PC-3 (cell line): ENCODE results near the gene ANKRD37. TPM values are rescaled to one million over a fixed set of nuclear protein-coding genes. Genes with fewer than 3 reads are reported as not detected.

Experiments used
- ATAC-seq: fragments of 200-7000 bp; cut with Tn5 transposase; 2 replicates; pipeline ENCODE4 v1.9.1; 2020; ENCODE audit warnings: mild to moderate bottlenecking, moderate library complexity
- Bru-seq: library from RNA; stranded (reverse); fragments of 400-500 nt; gene quantifications from one replicate; lab custom pipeline; 2021; lab: Mats Ljungman, UMichigan
- BruChase-seq, 2 experiments: library from RNA; stranded (reverse); fragments of 400-500 nt; gene quantifications; one replicate each; lab custom pipeline; 2021; lab: Mats Ljungman, UMichigan
- BruUV-seq: library from RNA; stranded (reverse); fragments of 400-500 nt; replicated peaks from 2 replicates; lab custom pipeline; 2021; lab: Mats Ljungman, UMichigan
- CTCF ChIA-PET: fragments of 300-600 bp; sonication (Branson Sonifier 250); formaldehyde crosslinking; loops from one replicate; lab custom pipeline; 2022; ENCODE audit warnings: antibody characterized with exemption; lab: Charles Lee
- POLR2A ChIA-PET: fragments of 300-600 bp; sonication (Branson Sonifier 250); formaldehyde crosslinking; loops from one replicate; lab custom pipeline; 2022; ENCODE audit warnings: antibody characterized with exemption; ENCODE audit not compliant: unreplicated experiment; lab: Charles Lee
- DNase-seq: peaks from one replicate; pipeline ENCODE4 v3.0.0-alpha.2; 2015
- H2AFZ ChIP-seq: fragments of 300-600 bp; sonication (generic); 2 replicates; pipeline ENCODE4 v1.6.0; 2016; ENCODE audit warnings: antibody characterized with exemption, low read length
- H3F3A ChIP-seq: fragments of 300-600 bp; sonication (generic); one replicate; pipeline ENCODE4 v1.6.0; 2017; ENCODE audit warnings: antibody characterized with exemption, low read length, control low read depth, mild to moderate bottlenecking; ENCODE audit not compliant: unreplicated experiment
- H3K27ac ChIP-seq: fragments of 300-600 bp; sonication (generic); 2 replicates; pipeline ENCODE4 v1.5.1; 2016; ENCODE audit warnings: mild to moderate bottlenecking, low read length
- H3K27me3 ChIP-seq: fragments of 300-600 bp; sonication (generic); 2 replicates; pipeline ENCODE4 v1.6.1; 2016; ENCODE audit warnings: low read length, mixed read lengths
- H3K36me3 ChIP-seq: fragments of 300-600 bp; sonication (generic); 2 replicates; pipeline ENCODE4 v1.6.1; 2016; ENCODE audit warnings: low read depth, mixed run types, low read length, mixed read lengths
- H3K4me1 ChIP-seq: fragments of 300-600 bp; sonication (generic); 2 replicates; pipeline ENCODE4 v1.5.1; 2016; ENCODE audit warnings: low read length; ENCODE audit not compliant: insufficient read depth
- H3K4me2 ChIP-seq: fragments of 300-600 bp; sonication (generic); 2 replicates; pipeline ENCODE4 v1.6.0; 2016; ENCODE audit warnings: low read length
- H3K4me3 ChIP-seq: fragments of 300-600 bp; sonication (generic); 2 replicates; pipeline ENCODE4 v1.5.1; 2016; ENCODE audit warnings: mild to moderate bottlenecking, low read length, mixed read lengths
- H3K79me2 ChIP-seq: fragments of 300-600 bp; sonication (generic); 2 replicates; pipeline ENCODE4 v1.6.1; 2017; ENCODE audit warnings: low read length, mixed read lengths
- H3K9ac ChIP-seq: fragments of 300-600 bp; sonication (generic); 2 replicates; pipeline ENCODE4 v1.6.0; 2016; ENCODE audit warnings: mild to moderate bottlenecking, low read length
- H3K9me2 ChIP-seq: fragments of 300-600 bp; sonication (generic); replicated peaks from 2 replicates; pipeline ENCODE4 v1.6.1; 2016; ENCODE audit warnings: mixed run types, low read length, mixed read lengths
- H3K9me3 ChIP-seq: fragments of 300-600 bp; sonication (generic); 2 replicates; pipeline ENCODE4 v1.6.1; 2016; ENCODE audit warnings: low read length, mixed read lengths
- H4K20me1 ChIP-seq: fragments of 300-600 bp; sonication (generic); 2 replicates; pipeline ENCODE4 v1.6.1; 2016; ENCODE audit warnings: low read length, mixed read lengths
- EZH2 ChIP-seq: fragments of 300-600 bp; sonication (generic); IDR thresholded peaks from one replicate; pipeline ENCODE4 v1.6.1; 2017; ENCODE audit warnings: antibody characterized with exemption, mild to moderate bottlenecking, low read length; ENCODE audit not compliant: unreplicated experiment
- EZH2phosphoT487 ChIP-seq: fragments of 300-600 bp; sonication (generic); IDR thresholded peaks from 2 replicates; pipeline ENCODE4 v1.6.1; 2018; ENCODE audit warnings: mild to moderate bottlenecking, antibody characterized with exemption, low read length, borderline replicate concordance
- intact Hi-C: fragments of 100-400 bp; cut with micrococcal nuclease; formaldehyde crosslinking; loops from 2 replicates; pipeline ENCODE4 v1.9.0; 2023
- long read RNA-seq: library from polyadenylated mRNA; unstranded; transcript quantifications from one replicate; pipeline ENCODE4 v2.0.0, GENCODE V29; 2021; ENCODE audit not compliant: unreplicated experiment
- total RNA-seq: library from RNA; depleted of rRNA; stranded (reverse); fragments of >200 nt; gene quantifications from 2 replicates; pipeline ENCODE4 v1.2.3, GENCODE V29; 2014; rRNA removed
- TF ChIP-seq, protein P1 (sequence below): fragments of 300-600 bp; sonication (generic); conservative IDR thresholded peaks from 2 replicates; pipeline ENCODE4 v1.5.1; 2017; ENCODE audit warnings: antibody characterized with exemption, low read depth, mild to moderate bottlenecking, low read length

ANKRD37 gene, protein sequence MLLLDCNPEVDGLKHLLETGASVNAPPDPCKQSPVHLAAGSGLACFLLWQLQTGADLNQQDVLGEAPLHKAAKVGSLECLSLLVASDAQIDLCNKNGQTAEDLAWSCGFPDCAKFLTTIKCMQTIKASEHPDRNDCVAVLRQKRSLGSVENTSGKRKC
- 11.2 and 18.7 TPM in 2 replicates for total RNA-seq
- Bru-seq, nascent RNA = percentile 67 among the genes with signal in this experiment
- BruChase-seq, experiment 1, labeled RNA remaining after a 6-hour chase = percentile 62 among the genes with signal in this experiment
- percentile 59 among the genes with signal in this experiment for BruChase-seq, experiment 2, labeled RNA remaining after a 2-hour chase
- long read RNA-seq, transcript ANKRD37-201 (5 exons, 1,141 nt) = major isoform, 5 of 15 reads
- long read RNA-seq, partial matches to known transcripts = 6 of 15 reads
- long read RNA-seq, other reads (novel, unspliced or antisense) = 4 of 15 reads

- POLR2A ChIA-PET = interaction anchor here (0.5 to 1.6 kb wide), 6 partner anchors 29 to 908 kb away, joined by 3 to 12 read pairs (median 3); no protein-coding TSS in a partner anchor
- ATAC-seq = peak; percentile 25
- BruUV-seq = TSS peak; percentile 75
These were observed at the start of gene ANKRD37 for GRCh38 chr4:185396724-185397385. TSS of gene ANKRD37 (plus strand) at chr4:185396841. CDS start at chr4:185396924, 83 bp downstream.

DNA sequence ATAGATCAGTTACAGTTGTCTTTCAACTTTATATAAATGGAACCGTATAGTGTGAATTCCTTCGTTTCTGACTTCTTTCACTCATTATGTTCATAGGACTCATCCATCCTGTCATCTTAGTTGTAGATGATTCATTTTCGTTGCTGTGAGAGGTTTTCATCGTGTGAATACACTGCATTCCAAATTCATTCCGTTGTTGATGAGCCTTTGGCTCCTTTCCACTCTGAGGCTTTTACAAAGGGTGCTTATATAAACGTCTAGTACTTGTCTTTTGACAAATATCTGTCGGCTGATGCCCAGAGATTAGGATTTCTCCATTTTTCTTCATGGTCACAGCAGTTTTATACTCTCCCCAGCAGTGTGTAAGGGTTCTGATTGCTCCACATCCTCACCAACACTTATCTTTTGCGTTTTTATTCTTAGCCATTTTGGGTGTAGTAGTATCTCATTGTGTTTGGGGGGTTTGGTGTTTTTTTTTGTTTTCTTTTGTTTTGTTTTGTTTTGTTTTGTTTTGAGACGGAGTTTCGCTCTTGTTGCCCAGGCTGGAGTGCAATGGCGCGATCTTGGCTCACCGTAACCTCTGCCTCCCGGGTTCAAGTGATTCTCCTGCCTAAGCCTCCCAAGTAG, 49.6 kb upstream of the ANKRD37 start:
- H3K9ac ChIP-seq = no peak overlapping the region
- intact Hi-C loops = no loop called here
- no peak overlapping the region for H3K27ac ChIP-seq
- TF ChIP-seq EZH2 = no peak
- TF ChIP-seq, protein P1, sequence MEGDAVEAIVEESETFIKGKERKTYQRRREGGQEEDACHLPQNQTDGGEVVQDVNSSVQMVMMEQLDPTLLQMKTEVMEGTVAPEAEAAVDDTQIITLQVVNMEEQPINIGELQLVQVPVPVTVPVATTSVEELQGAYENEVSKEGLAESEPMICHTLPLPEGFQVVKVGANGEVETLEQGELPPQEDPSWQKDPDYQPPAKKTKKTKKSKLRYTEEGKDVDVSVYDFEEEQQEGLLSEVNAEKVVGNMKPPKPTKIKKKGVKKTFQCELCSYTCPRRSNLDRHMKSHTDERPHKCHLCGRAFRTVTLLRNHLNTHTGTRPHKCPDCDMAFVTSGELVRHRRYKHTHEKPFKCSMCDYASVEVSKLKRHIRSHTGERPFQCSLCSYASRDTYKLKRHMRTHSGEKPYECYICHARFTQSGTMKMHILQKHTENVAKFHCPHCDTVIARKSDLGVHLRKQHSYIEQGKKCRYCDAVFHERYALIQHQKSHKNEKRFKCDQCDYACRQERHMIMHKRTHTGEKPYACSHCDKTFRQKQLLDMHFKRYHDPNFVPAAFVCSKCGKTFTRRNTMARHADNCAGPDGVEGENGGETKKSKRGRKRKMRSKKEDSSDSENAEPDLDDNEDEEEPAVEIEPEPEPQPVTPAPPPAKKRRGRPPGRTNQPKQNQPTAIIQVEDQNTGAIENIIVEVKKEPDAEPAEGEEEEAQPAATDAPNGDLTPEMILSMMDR = no peak
- no peak for TF ChIP-seq EZH2phosphoT487
- no peaks in the 10 kb centered on the region for H3F3A ChIP-seq
- no peaks in the 10 kb centered on the region for H3K79me2 ChIP-seq
- DNase-seq (no peak), ATAC-seq (no peak)
- H4K20me1 ChIP-seq = no peaks in the 10 kb centered on the region
- no peaks in the 10 kb centered on the region for H3K4me1 ChIP-seq
- H3K9me3 ChIP-seq = no peaks in the 10 kb centered on the region
- H3K4me3 ChIP-seq = no peak overlapping the region
- ChIA-PET CTCF (no interaction called here), POLR2A (no interaction called here)
- no peaks in the 10 kb centered on the region for H3K36me3 ChIP-seq
- H3K27me3 ChIP-seq = no peaks in the 10 kb centered on the region
- no peak overlapping the region for H3K4me2 ChIP-seq
- no peaks in the 10 kb centered on the region for H3K9me2 ChIP-seq
- no peak overlapping the region for H2AFZ ChIP-seq
- no TSS peak for BruUV-seq

More at GRCh38 chr4:185396724-185397385, at the start of gene ANKRD37:
- Histone ChIP-seq H3K9me2 (no peaks in the 10 kb centered on the region), H2AFZ (peak within 1 kb of the TSS; percentile 87), H3K9ac (peak within 1 kb of the TSS; percentile 89), H3K36me3 (peaks cover 8% of the 10 kb centered on the region; the same call in 1 of the 2 replicates), H3F3A (no peaks in the 10 kb centered on the region), H3K79me2 (no peaks in the 10 kb centered on the region), H4K20me1 (no peaks in the 10 kb centered on the region), H3K4me2 (peak within 1 kb of the TSS; percentile 96), H3K9me3 (no peaks in the 10 kb centered on the region), H3K4me3 (peak within 1 kb of the TSS; percentile 82), H3K4me1 (peaks cover 26% of the 10 kb centered on the region), H3K27me3 (no peaks in the 10 kb centered on the region), H3K27ac (peak within 1 kb of the TSS; percentile 95)
- no peak for TF ChIP-seq EZH2phosphoT487
- TF ChIP-seq, protein P1 = no peak
- TF ChIP-seq EZH2 = no peak
- CTCF ChIA-PET = interaction anchor here (1.7 kb wide), 1 partner anchor 91 kb away, joined by 5 read pairs; no protein-coding TSS in a partner anchor
- intact Hi-C loops = loop anchor here (1.0 to 5.0 kb wide), 3 partner anchors 28 to 195 kb away; partner anchors contain the start of genes CFAP97 and UFSP2
- peak; percentile 48 for DNase-seq
